ENCODE results near the gene LRRC3B.

LRRC3B gene

DNA sequence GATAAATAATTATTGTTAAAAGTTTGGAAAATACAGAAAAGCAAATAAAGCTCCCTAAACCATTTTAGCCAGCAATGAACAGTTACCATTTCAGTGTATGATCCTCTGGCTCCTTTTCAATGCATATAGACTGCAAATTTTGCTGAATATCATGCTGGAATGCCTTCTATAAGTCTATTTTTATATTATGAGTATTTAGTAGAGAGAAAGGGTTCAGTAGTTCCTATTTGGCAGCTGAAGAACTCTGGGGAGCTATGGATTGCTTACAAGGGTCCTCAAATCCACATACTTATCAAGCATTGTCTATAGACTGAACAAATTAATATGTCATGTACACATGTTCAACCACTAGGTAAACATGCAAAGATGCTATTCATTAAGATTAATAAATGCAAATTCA lies 46.1 kb downstream of the LRRC3B start:
- no peak for ATAC-seq
- TF ChIP-seq, protein P1, sequence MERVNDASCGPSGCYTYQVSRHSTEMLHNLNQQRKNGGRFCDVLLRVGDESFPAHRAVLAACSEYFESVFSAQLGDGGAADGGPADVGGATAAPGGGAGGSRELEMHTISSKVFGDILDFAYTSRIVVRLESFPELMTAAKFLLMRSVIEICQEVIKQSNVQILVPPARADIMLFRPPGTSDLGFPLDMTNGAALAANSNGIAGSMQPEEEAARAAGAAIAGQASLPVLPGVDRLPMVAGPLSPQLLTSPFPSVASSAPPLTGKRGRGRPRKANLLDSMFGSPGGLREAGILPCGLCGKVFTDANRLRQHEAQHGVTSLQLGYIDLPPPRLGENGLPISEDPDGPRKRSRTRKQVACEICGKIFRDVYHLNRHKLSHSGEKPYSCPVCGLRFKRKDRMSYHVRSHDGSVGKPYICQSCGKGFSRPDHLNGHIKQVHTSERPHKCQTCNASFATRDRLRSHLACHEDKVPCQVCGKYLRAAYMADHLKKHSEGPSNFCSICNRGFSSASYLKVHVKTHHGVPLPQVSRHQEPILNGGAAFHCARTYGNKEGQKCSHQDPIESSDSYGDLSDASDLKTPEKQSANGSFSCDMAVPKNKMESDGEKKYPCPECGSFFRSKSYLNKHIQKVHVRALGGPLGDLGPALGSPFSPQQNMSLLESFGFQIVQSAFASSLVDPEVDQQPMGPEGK (CRISPR knock-in tag; IDR thresholded peaks at IDR 0.05; ENCODE audit: borderline replicate concordance): no peak
- TF ChIP-seq, protein P2, sequence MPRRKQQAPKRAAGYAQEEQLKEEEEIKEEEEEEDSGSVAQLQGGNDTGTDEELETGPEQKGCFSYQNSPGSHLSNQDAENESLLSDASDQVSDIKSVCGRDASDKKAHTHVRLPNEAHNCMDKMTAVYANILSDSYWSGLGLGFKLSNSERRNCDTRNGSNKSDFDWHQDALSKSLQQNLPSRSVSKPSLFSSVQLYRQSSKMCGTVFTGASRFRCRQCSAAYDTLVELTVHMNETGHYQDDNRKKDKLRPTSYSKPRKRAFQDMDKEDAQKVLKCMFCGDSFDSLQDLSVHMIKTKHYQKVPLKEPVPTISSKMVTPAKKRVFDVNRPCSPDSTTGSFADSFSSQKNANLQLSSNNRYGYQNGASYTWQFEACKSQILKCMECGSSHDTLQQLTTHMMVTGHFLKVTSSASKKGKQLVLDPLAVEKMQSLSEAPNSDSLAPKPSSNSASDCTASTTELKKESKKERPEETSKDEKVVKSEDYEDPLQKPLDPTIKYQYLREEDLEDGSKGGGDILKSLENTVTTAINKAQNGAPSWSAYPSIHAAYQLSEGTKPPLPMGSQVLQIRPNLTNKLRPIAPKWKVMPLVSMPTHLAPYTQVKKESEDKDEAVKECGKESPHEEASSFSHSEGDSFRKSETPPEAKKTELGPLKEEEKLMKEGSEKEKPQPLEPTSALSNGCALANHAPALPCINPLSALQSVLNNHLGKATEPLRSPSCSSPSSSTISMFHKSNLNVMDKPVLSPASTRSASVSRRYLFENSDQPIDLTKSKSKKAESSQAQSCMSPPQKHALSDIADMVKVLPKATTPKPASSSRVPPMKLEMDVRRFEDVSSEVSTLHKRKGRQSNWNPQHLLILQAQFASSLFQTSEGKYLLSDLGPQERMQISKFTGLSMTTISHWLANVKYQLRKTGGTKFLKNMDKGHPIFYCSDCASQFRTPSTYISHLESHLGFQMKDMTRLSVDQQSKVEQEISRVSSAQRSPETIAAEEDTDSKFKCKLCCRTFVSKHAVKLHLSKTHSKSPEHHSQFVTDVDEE (CRISPR knock-in tag; IDR thresholded peaks at IDR 0.05): no peak
- TF ChIP-seq ZNF8 (CRISPR knock-in tag; IDR thresholded peaks at IDR 0.05): no peak
- no peak for TF ChIP-seq RARB (CRISPR knock-in tag; IDR thresholded peaks at IDR 0.05)
- TF ChIP-seq SNAI2 (CRISPR knock-in tag; IDR thresholded peaks at IDR 0.05): no peak
- TF ChIP-seq CSDC2 (CRISPR knock-in tag; IDR thresholded peaks at IDR 0.05): no peak
- no peak for TF ChIP-seq ZNF70 (CRISPR knock-in tag; IDR thresholded peaks at IDR 0.05)
- no peak for TF ChIP-seq ZFP30 (CRISPR knock-in tag; IDR thresholded peaks at IDR 0.05)
- TF ChIP-seq ZFP3 (CRISPR knock-in tag; IDR thresholded peaks at IDR 0.05): no peak
- TF ChIP-seq ARNTL (CRISPR knock-in tag; IDR thresholded peaks at IDR 0.05; ENCODE audit: borderline replicate concordance, low read depth): no peak
- no peak for TF ChIP-seq TOX (CRISPR knock-in tag; IDR thresholded peaks at IDR 0.05; ENCODE audit: borderline replicate concordance)
- no peak for TF ChIP-seq GLIS3 (CRISPR knock-in tag; IDR thresholded peaks at IDR 0.05)
- TF ChIP-seq ESRRG (CRISPR knock-in tag; IDR thresholded peaks at IDR 0.05): no peak
- TF ChIP-seq, protein P3, sequence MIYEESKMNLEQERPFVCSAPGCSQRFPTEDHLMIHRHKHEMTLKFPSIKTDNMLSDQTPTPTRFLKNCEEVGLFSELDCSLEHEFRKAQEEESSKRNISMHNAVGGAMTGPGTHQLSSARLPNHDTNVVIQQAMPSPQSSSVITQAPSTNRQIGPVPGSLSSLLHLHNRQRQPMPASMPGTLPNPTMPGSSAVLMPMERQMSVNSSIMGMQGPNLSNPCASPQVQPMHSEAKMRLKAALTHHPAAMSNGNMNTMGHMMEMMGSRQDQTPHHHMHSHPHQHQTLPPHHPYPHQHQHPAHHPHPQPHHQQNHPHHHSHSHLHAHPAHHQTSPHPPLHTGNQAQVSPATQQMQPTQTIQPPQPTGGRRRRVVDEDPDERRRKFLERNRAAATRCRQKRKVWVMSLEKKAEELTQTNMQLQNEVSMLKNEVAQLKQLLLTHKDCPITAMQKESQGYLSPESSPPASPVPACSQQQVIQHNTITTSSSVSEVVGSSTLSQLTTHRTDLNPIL (CRISPR knock-in tag; IDR thresholded peaks at IDR 0.05; ENCODE audit: low read depth): no peak

DNA sequence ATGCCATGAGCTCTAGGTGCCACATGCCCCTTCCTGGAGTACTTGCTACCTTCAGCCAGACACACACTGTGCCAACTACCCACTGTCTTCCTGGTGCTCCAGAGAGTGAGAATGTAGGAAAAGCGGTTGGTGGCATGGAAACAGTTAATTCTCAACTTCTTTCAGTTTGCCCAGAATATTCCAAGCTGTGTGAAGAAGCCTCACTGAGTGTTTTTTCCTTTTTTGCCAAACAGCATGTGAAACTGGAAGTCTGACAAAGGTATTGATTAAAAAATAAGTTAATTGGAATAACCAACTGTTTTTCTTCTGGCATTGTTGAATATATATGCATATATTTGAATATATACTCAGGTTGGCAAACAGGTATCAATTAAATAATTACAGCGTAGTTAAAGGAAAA lies 52.8 kb downstream of the LRRC3B start:
- no peak for ATAC-seq

DNA sequence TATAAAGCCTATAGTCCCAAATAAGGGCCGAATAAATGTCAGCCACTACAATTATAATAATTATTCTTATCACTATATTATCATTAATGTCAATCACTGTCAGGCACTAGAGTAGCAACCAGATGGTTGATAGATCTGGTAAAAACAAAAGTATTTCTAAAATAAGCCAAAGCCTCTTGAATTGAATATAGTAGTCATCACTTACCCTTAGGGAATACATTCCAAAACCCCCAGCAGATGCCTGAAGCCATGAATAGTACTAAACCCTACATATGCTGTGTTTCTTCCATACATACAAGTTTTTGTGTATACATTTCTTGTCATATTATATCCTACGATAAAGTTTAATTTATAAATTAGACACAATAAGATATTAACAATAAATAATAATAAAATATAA lies 59.1 kb downstream of the LRRC3B start:
- no peak for TF ChIP-seq ZFP30 (CRISPR knock-in tag; IDR thresholded peaks at IDR 0.05)
- TF ChIP-seq OSR1 (CRISPR knock-in tag; IDR thresholded peaks at IDR 0.05): no peak
- TF ChIP-seq ESRRG (CRISPR knock-in tag; IDR thresholded peaks at IDR 0.05): no peak
- no peak for TF ChIP-seq ARNTL (CRISPR knock-in tag; IDR thresholded peaks at IDR 0.05; ENCODE audit: borderline replicate concordance, low read depth)
- no peak for TF ChIP-seq GLIS3 (CRISPR knock-in tag; IDR thresholded peaks at IDR 0.05)
- no peak for TF ChIP-seq ZNF70 (CRISPR knock-in tag; IDR thresholded peaks at IDR 0.05)
- TF ChIP-seq, protein P3 (CRISPR knock-in tag; IDR thresholded peaks at IDR 0.05; ENCODE audit: low read depth): no peak
- no peak for TF ChIP-seq RARB (CRISPR knock-in tag; IDR thresholded peaks at IDR 0.05)
- ATAC-seq: no peak

More for the DNA sequence above, 52.8 kb downstream of the LRRC3B start:
- no peak for TF ChIP-seq ISL1 (CRISPR knock-in tag; IDR thresholded peaks at IDR 0.05)
- TF ChIP-seq ZNF70 (CRISPR knock-in tag; IDR thresholded peaks at IDR 0.05): no peak
- no peak for TF ChIP-seq ESRRG (CRISPR knock-in tag; IDR thresholded peaks at IDR 0.05)
- no peak for TF ChIP-seq TOX (CRISPR knock-in tag; IDR thresholded peaks at IDR 0.05; ENCODE audit: borderline replicate concordance)
- TF ChIP-seq, protein P4, sequence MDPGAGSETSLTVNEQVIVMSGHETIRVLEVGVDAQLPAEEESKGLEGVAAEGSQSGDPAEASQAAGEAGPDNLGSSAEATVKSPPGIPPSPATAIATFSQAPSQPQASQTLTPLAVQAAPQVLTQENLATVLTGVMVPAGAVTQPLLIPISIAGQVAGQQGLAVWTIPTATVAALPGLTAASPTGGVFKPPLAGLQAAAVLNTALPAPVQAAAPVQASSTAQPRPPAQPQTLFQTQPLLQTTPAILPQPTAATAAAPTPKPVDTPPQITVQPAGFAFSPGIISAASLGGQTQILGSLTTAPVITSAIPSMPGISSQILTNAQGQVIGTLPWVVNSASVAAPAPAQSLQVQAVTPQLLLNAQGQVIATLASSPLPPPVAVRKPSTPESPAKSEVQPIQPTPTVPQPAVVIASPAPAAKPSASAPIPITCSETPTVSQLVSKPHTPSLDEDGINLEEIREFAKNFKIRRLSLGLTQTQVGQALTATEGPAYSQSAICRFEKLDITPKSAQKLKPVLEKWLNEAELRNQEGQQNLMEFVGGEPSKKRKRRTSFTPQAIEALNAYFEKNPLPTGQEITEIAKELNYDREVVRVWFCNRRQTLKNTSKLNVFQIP (CRISPR knock-in tag; IDR thresholded peaks at IDR 0.05; ENCODE audit: borderline replicate concordance, low read depth): no peak
- TF ChIP-seq, protein P1 (CRISPR knock-in tag; IDR thresholded peaks at IDR 0.05; ENCODE audit: borderline replicate concordance): no peak
- TF ChIP-seq PPARA (CRISPR knock-in tag; IDR thresholded peaks at IDR 0.05; ENCODE audit: borderline replicate concordance): no peak
- TF ChIP-seq ZFP3 (CRISPR knock-in tag; IDR thresholded peaks at IDR 0.05): no peak
- TF ChIP-seq BACH2 (CRISPR knock-in tag; IDR thresholded peaks at IDR 0.05; ENCODE audit: borderline replicate concordance): no peak
- no peak for TF ChIP-seq CSDC2 (CRISPR knock-in tag; IDR thresholded peaks at IDR 0.05)
- no peak for TF ChIP-seq ZNF565 (CRISPR knock-in tag; conservative IDR thresholded peaks at IDR 0.05; ENCODE audit: low read depth)
- TF ChIP-seq OSR1 (CRISPR knock-in tag; IDR thresholded peaks at IDR 0.05): no peak
- TF ChIP-seq ZFP30 (CRISPR knock-in tag; IDR thresholded peaks at IDR 0.05): no peak
- TF ChIP-seq TCF4 (CRISPR knock-in tag; IDR thresholded peaks at IDR 0.05; ENCODE audit: borderline replicate concordance): no peak
- no peak for TF ChIP-seq ARNTL (CRISPR knock-in tag; IDR thresholded peaks at IDR 0.05; ENCODE audit: borderline replicate concordance, low read depth)

Measured in SK-N-SH treated with all-trans-retinoic acid at 6 μM for 48 hours (cell line).